GM10266 (cell line): ENCODE measurements around the gene SLC41A3.
"Not testable (repeated sequence)": the region's sequence is repeated elsewhere in the genome, so short reads cannot be mapped to it uniquely, and the experiment has no call there.

Source experiments
- DNase-seq: peaks from one replicate; pipeline ENCODE4 v3.0.0; 2012; ENCODE audit errors: extremely low spot score
- CTCF ChIP-seq: IDR thresholded peaks from 2 replicates; pipeline ENCODE4 v1.5.1; 2012; ENCODE audit warnings: mild to moderate bottlenecking, low read depth; ENCODE audit not compliant: control insufficient read depth, insufficient read depth; ENCODE audit errors: missing control alignments

Gene SLC41A3

GRCh38 chr3:126051741-126052140 lies 32.2 kb downstream of the SLC41A3 start:
- TF ChIP-seq CTCF = no peak

GRCh38 chr3:126051234-126051633 lies 32.7 kb downstream of the SLC41A3 start:
- no peak for TF ChIP-seq CTCF
- DNase-seq = no peak

More at GRCh38 chr3:126051741-126052140, 32.2 kb downstream of the SLC41A3 start:
- DNase-seq = no peak

GRCh38 chr3:126050626-126051025 lies 33.3 kb downstream of the SLC41A3 start:
- TF ChIP-seq CTCF = no peak

GRCh38 chr3:126050050-126050392 lies 33.9 kb downstream of the SLC41A3 start:
- TF ChIP-seq CTCF = no peak
- DNase-seq = no peak

More at GRCh38 chr3:126050626-126051025, 33.3 kb downstream of the SLC41A3 start:
- DNase-seq = no peak

GRCh38 chr3:126049289-126050049 lies 34.5 kb downstream of the SLC41A3 start:
- TF ChIP-seq CTCF = no peak
- DNase-seq = no peak

GRCh38 chr3:126040386-126040785 lies 43.5 kb downstream of the SLC41A3 start:
- DNase-seq = no peak
- TF ChIP-seq CTCF = no peak

GRCh38 chr3:126039870-126040269 lies 44.1 kb downstream of the SLC41A3 start:
- DNase-seq = no peak
- no peak for TF ChIP-seq CTCF

- not testable (repeated sequence) for DNase-seq
Observed at GRCh38 chr3:126038791-126039190, 45.1 kb downstream of the SLC41A3 start.
